ENCODE data around the gene NSDHL. TPM values are rescaled to one million over a fixed set of nuclear protein-coding genes. Genes with fewer than 3 reads are reported as not detected.

Gene NSDHL
- total RNA-seq, 1 experiment from 2014 or later = 52.0 TPM

GRCh38 chrX:152853986-152854385 is 23.1 kb downstream of the NSDHL start:
- intact Hi-C loops (cut with micrococcal nuclease; ENCODE audit: unreplicated experiment) = no loop called here
- Histone ChIP-seq H3K4me1 (ENCODE audit: insufficient read depth, low read length, poor library complexity, severe bottlenecking) (no peaks in the 10 kb centered on the region), H3K36me3 (ENCODE audit: insufficient read depth, low read length, poor library complexity, severe bottlenecking) (peaks cover 3% of the 10 kb centered on the region), H3K4me3 (ENCODE audit: low read depth, low read length, poor library complexity, severe bottlenecking) (no peak overlapping the region), H3K9me3 (ENCODE audit: low read depth, low read length, poor library complexity, severe bottlenecking) (no peaks in the 10 kb centered on the region), H3K27me3 (replicated peaks; ENCODE audit: insufficient read depth, low read depth, low read length, poor library complexity) (no peaks in the 10 kb centered on the region), H3K27ac (ENCODE audit: low read depth, low read length, poor library complexity, severe bottlenecking) (no peak overlapping the region)
- TF ChIP-seq CTCF (conservative IDR thresholded peaks at IDR 0.05; ENCODE audit: low read depth, low read length) = no peak
- TF ChIP-seq EZH2 (IDR thresholded peaks at IDR 0.05; ENCODE audit: borderline replicate concordance, low read depth, low read length, poor library complexity, severe bottlenecking) = no peak
- DNase-seq (ENCODE audit: low spot score) = no peak
- ChIA-PET POLR2A (ENCODE audit: low non-redundant PET) (no interaction called here), CTCF (no interaction called here)
- no TSS peak for BruUV-seq (replicated peaks)

DNA sequence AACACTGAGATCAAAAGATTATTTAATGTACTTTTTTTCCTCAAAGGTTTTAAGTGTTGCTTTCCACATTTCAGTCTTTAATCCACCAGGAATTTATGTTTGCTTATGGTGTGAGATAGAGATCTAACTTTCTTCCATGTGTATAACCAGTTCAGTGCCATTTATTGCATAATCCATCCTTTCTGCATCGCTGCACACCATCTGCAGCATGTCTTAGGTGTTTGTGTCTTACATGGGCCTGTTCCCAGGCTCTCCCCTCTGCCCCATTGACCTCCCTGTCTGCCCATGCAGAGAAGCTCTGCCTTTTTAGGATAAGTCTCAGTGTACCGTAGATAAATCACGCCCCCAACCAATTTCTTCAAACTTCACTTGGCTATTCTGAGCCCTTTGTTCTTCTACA is 30.3 kb downstream of the NSDHL start:
- DNase-seq (ENCODE audit: low spot score) = no peak
- CTCF ChIA-PET = no interaction called here
- intact Hi-C loops (cut with micrococcal nuclease; ENCODE audit: unreplicated experiment) = no loop called here
- Histone ChIP-seq H3K36me3 (ENCODE audit: insufficient read depth, low read length, poor library complexity, severe bottlenecking) (peaks cover 31% of the 10 kb centered on the region), H3K4me3 (ENCODE audit: low read depth, low read length, poor library complexity, severe bottlenecking) (no peak overlapping the region), H3K27me3 (replicated peaks; ENCODE audit: insufficient read depth, low read depth, low read length, poor library complexity) (no peaks in the 10 kb centered on the region), H3K27ac (ENCODE audit: low read depth, low read length, poor library complexity, severe bottlenecking) (no peak overlapping the region), H3K9me3 (ENCODE audit: low read depth, low read length, poor library complexity, severe bottlenecking) (no peaks in the 10 kb centered on the region), H3K4me1 (ENCODE audit: insufficient read depth, low read length, poor library complexity, severe bottlenecking) (no peaks in the 10 kb centered on the region)
- TF ChIP-seq EZH2 (IDR thresholded peaks at IDR 0.05; ENCODE audit: borderline replicate concordance, low read depth, low read length, poor library complexity, severe bottlenecking) (no peak), CTCF (conservative IDR thresholded peaks at IDR 0.05; ENCODE audit: low read depth, low read length) (no peak)
- BruUV-seq (replicated peaks) = no TSS peak
- POLR2A ChIA-PET (ENCODE audit: low non-redundant PET) = no interaction called here

DNA sequence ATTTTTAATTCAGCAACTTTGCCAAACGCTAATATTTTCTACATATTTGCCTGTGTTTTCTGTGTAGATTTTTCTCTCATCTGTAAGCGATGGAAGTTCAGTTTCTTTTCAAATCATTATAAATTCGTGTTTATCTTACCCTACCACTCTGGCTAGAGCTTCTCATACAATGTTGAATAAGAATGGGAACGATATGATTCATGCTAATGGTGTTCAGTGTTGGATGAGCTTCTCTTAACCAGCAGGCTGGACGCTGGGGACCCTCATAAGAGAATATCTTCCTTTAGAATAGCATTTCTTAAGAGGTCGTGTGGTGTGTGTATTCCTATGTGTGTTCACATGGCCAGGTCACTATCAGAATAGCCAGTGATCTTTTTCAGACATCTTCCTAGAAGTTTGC is 31.0 kb downstream of the NSDHL start:
- peaks cover 34% of the 10 kb centered on the region for H3K36me3 ChIP-seq (ENCODE audit: insufficient read depth, low read length, poor library complexity, severe bottlenecking)
- TF ChIP-seq CTCF (conservative IDR thresholded peaks at IDR 0.05; ENCODE audit: low read depth, low read length) (no peak), EZH2 (IDR thresholded peaks at IDR 0.05; ENCODE audit: borderline replicate concordance, low read depth, low read length, poor library complexity, severe bottlenecking) (no peak)
- CTCF ChIA-PET = no interaction called here

More for the DNA sequence above, 31.0 kb downstream of the NSDHL start:
- POLR2A ChIA-PET (ENCODE audit: low non-redundant PET) = no interaction called here
- Histone ChIP-seq H3K4me3 (ENCODE audit: low read depth, low read length, poor library complexity, severe bottlenecking) (no peak overlapping the region), H3K27ac (ENCODE audit: low read depth, low read length, poor library complexity, severe bottlenecking) (no peak overlapping the region), H3K27me3 (replicated peaks; ENCODE audit: insufficient read depth, low read depth, low read length, poor library complexity) (no peaks in the 10 kb centered on the region), H3K4me1 (ENCODE audit: insufficient read depth, low read length, poor library complexity, severe bottlenecking) (no peaks in the 10 kb centered on the region), H3K9me3 (ENCODE audit: low read depth, low read length, poor library complexity, severe bottlenecking) (no peaks in the 10 kb centered on the region)
- intact Hi-C loops (cut with micrococcal nuclease; ENCODE audit: unreplicated experiment) = no loop called here
- no TSS peak for BruUV-seq (replicated peaks)
- no peak for DNase-seq (ENCODE audit: low spot score)
